GM18867 (cell line): ENCODE results near the gene UNC5A.

Experiments used
- ATAC-seq: cut with Tn5 transposase; IDR thresholded peaks from one replicate; pipeline ENCODE4 v1.9.1; 2021; ENCODE audit warnings: mild to moderate bottlenecking, moderate library complexity; ENCODE audit not compliant: unreplicated experiment

UNC5A gene

GRCh38 chr5:176877793-176878331 lies 67.5 kb downstream of the UNC5A start:
- ATAC-seq: no peak

- ATAC-seq: no peak
Measured at GRCh38 chr5:176878463-176878862, 68.1 kb downstream of the UNC5A start.

- no peak for ATAC-seq
Measured at GRCh38 chr5:176878906-176879662, 68.7 kb downstream of the UNC5A start.

DNA sequence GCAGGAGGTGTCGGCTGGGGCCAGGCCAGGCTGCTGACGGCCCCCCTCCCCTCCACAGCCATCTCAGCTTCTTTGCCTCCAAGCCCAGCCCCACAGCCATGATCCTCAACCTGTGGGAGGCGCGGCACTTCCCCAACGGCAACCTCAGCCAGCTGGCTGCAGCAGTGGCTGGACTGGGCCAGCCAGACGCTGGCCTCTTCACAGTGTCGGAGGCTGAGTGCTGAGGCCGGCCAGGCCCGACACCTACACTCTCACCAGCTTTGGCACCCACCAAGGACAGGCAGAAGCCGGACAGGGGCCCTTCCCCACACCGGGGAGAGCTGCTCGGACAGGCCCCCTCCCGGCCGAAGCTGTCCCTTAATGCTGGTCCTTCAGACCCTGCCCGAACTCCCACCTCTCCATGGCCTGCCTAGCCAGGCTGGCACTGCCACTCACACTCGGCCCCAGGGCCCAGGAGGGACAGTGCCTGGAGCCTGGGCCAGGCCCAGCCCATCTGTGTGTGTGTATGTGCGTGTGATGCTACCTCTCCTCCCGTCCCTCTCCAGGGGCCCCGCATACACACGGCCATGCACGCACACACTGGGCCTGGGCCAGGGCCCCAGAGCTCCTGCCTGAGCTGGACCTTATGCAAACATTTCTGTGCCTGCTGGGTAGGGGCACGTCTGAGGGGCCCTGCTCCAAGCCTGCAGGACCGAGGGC lies 69.5 kb downstream of the UNC5A start:
- no peak for ATAC-seq

DNA sequence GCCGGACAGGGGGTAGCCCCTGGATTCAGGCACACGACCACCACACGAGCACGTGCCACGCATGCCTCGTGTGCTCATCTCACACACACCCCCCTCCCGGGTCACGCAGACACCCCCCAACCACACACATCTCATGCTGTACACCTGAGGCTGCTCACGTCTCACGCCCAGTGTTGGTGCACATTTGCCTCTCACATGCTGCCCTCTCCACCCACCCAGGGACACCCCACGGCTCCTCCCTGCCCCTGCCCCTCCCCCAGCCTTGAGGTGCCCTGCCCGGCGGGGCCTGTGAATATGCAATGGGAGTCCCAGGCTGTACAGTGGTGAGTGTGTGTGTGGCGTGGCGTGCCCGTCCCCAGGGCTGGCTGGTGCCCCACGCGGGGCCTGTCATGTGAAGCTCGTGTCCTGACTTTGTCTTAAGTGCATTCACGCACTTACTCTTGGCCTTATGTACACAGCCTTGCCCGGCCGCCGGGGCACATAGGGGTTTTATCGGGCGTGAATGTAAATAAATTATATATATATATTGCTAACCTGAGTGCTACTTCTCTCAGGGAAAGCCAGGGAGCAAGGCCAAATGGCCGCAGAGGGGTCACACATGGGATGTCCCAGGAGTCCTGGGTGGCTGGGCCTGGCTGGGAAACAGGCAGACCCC lies 70.1 kb downstream of the UNC5A start:
- no peak for ATAC-seq

DNA sequence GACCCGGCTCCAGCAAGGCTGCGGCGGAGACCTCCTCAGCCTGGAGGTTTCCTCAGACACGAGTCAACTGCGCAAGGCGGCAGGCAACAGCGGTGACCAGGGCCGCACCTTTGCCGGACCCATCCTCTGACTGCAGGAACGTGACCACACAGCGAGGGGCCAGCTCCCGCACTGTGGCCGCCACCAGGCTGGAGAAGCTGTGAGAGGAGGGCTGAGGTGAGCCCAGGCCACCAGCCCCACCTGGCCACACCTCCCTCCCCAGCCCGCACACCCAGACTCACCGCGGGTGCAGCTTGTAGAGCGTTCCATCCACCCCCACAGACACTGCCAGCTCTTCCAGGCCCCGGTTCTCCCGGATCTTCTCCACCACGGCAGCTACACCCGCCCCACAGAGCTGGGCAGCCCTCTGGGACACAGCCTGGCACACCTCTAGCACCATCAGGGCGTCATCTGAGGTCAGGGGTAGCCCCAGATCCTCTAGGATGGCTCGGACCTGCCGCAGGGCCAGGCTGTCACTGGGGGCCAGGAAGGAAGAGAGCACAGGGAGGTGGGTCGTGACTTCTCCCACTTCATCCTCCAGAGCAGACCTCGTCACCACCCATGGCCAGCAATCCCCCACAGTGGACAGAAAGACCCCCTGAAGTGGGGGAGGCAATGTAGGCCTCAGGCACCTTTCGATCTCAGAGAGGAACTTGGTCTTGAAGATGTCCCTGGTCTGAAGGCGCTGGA lies 70.8 kb downstream of the UNC5A start:
- ATAC-seq: no peak

GRCh38 chr5:176881816-176882566 lies 71.6 kb downstream of the UNC5A start:
- ATAC-seq: no peak

DNA sequence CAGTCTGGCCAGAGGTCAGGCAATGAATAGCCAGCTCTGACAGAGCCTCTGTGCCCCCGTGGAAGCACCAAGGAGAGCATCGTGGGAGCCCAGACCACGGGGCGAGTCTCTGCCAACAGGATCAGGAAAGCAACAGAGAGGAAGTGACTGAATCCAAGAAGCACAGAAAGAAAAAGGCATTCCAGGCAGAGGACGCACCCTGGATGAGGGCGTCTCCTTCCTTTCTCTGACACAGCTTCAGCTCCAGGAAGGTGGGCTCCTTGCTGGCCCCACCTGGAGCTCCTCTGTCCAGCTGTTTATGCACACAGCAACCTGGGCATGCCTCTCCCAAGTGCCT lies 72.2 kb downstream of the UNC5A start:
- no peak for ATAC-seq

DNA sequence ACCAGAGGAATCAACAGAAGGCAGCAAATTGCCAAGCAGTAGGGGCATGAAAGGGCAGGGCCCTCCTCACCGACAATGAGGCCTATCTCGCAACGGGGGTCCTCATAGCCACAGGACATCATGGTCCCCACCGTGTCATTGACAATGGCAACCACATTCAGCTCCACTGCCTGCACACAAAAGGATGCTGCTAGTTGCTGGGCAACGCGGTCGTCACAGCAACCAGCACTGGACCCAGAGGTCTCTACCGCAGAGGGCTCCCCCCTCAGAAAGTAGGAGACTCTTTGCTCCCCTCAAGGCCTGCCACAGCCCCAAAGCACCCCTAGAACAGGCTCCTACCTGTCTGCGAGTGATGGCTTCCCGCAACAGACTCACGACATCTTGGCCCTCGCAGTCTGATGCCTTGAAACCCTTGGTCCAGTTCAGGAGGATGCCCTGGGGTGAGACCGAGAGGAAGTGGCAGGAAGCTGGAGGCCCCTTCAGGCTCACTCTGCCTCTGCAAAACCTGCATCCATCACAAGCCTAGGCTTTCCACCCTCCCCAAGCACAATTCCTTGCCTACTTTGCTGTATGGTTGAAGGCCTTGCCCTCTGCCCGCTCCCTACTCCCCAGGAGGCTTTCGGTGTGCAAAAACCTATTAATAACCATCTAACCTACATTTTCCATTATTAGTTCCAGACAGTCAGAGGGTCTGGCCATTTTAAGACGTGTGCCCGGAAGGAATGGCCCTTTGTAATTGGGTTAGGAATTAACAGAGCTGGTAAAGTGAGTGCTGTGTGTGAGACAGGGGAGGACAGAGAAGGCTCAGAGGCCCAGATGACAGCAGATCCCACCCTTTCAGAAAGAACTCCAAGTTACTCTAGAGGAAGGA lies 73.6 kb downstream of the UNC5A start:
- ATAC-seq: no peak

DNA sequence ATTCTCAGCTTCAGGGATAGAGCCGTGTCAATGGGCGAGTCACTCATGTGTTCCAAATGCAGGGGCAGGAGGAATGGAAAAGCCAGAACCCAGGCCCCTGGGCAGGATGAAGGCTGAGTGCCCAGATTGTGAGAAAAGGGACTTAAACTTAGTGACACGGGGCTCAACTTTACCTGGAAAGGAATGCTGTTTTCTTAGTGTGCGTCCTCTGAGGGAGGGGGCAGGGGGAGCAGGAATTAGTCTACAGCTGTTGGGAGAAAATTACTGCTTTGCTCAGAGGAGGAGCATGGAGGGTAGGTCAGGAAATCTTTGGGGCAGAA lies 74.2 kb downstream of the UNC5A start:
- ATAC-seq: no peak

DNA sequence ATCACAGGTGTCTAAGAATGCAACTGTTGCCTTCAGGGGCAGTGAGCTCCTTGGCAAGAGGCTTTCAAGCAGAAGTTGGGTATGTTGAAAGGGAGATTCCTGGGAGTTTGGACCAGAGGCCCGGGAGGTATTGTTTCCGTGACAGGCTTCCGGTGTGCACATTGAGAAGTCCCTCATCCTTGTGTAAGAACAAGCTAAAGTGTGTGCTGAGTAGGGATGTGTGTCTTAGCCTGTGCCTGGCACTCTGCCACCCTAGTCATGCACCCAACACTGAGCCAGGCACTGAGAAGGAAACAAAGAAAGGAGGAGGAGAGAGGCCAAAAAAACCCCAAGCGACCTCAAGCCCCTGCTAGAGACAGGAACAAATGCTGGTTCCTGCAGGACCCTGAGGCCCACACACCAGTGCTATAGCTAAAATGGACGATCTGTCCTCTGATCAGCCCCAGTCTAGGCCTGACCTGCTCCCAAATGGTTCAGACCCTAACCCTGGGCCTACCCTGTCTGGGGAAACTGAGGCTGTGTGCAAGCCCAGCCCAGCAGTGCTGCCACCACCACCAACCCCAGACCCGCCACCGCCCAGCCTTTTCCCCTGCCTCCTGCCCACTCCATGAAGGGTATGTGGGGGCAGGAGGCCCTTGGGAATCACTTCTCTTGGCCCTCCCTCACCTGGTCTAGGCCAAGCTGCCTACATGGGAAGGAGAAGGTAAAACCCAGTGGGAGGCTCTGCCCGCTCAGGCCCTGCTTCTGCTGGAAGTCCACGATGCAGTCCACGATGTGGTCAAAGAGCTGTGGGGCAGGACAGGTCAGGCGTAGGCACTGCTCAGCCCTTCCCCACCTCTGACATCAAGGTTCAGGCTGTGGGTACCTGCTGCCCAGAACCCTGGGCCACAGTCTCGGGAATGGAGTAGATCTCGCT lies 76.2 kb downstream of the UNC5A start:
- no peak for ATAC-seq

DNA sequence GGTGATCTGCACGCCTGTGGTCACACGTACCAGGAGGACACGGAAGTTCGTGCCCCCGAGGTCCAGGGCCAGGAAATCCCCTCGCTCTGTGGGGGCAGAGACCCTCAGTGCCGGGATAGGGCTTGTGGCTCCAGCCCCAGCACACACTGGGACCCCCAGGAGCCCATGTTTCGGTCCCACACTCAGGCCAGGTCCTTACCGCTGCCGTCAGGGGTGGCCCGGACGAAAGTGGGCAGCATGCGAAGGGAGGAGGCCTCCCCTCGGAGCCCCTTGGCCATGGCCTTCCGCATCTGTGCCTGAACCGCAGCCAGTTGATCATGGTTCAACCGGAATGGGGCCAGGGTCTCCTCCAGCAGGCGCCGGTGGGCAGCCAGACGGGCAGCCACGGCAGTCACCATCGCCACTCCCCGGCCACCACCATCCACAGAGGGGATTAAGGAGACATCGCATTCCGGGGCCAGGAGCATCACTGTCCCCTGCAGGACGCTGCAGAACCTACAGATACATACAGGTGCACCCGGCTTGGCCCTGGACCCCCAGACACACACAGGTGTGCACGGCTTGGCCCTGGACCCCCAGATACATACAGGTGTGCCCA lies 77.0 kb downstream of the UNC5A start:
- ATAC-seq: no peak

DNA sequence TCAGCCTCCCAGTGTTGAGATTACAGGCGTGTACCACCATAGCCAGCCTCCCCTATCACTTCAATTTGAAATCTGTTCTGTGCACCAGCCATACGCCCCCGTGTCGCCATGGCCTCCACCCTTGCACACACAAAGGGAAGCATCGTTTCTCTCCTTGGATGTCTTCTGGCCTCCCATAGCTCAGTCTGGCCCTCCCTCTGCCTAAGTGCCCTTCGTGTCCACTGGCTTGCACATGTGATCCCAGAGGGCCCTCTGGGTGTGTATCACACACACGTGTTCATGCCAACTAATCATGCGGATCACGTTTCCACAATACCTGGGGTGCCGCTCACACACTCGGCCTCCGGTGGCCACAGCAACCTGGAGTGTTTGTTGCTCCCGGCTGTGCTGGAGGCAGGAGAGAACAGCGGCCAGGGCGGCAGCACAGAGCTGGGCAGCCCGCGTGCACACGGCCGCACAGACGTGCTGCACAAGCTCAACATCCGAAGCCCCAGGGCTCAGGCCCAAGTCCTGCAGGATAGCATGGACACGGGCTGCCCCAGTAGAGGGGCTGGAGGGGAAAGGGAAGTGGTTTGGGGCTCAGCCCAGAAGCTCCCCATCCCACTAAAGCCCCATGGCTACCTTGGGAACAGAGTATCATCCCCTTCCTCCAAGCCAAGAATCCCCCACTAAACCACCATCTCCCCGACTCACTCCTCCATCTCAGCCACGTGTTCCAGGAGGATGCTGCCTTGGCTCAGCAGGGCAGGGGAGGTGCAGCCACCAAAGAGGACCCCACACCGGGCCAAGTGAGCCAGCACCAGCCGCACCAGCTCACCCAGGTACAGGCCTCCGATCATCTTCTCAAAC lies 77.9 kb downstream of the UNC5A start:
- no peak for ATAC-seq

- ATAC-seq: no peak
Measured at GRCh38 chr5:176888865-176889165, 78.5 kb downstream of the UNC5A start.

- no peak for ATAC-seq
Measured at GRCh38 chr5:176889321-176890280, 79.2 kb downstream of the UNC5A start.
